ENCODE results near the gene ANKRD29.

Gene ANKRD29

DNA sequence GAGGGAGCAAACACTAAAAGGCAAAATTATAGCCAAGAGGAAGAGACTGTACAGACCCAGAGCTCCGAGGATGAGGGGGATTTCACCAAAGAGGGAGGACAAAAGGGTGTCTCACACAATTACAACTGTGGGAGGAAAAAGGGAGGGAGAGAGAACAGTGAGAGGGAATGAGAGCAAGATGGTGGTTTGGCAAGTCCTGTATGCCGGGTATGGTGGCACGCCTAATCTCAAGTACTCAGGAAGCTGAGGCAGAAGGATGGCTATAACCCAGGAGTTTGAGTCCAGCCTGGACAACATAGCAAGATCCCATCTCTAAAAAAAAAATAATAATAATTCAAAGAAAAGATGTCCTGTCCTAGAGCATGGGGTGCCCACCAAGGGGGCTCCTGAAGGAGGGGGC is 110.7 kb downstream of the ANKRD29 start:
- no peak for DNase-seq

- DNase-seq, result no peak
These were observed 111.8 kb downstream of the ANKRD29 start for GRCh38 chr18:23550898-23551297.
